Ovary (tissue), 3 donors: ENCODE results near the gene POLR1B.
"Not testable (repeated sequence)": the region's sequence is repeated elsewhere in the genome, so short reads cannot be mapped to it uniquely, and the experiment has no call there.

Source experiments
- CTCF ChIP-seq, 3 donors: fragments of 450-650 bp in 2 of 3; fragments of 200-600 bp in 1 of 3; IDR thresholded peaks; one replicate each; pipeline versions ENCODE4 v1.5.1 to v1.8.0; 2016 to 2022; ENCODE audit warnings: antibody characterized with exemption in 3 of 3, mild to moderate bottlenecking in 1 of 3
- EP300 ChIP-seq: sonication (generic); formaldehyde crosslinking; IDR thresholded peaks from one replicate; pipeline ENCODE4 v1.6.1; 2017; ENCODE audit warnings: antibody characterized with exemption
- POLR2A ChIP-seq: fragments of 450-650 bp; IDR thresholded peaks from one replicate; pipeline ENCODE4 v1.6.1; 2017; ENCODE audit warnings: antibody characterized with exemption, mild to moderate bottlenecking, moderate library complexity
- donor health status: DM: no; HTN: no; CAD: no.

GRCh38 chr2:112536665-112537064, 5.6 kb upstream of the POLR1B start:
- TF ChIP-seq POLR2A; CTCF (IDR thresholded peaks at IDR 0.05); EP300: not testable (repeated sequence)
